ENCODE results near the gene PHOSPHO1.
A peak's percentile ranks its signal among the peaks of the same experiment; 100 is the strongest.

PHOSPHO1 gene

DNA sequence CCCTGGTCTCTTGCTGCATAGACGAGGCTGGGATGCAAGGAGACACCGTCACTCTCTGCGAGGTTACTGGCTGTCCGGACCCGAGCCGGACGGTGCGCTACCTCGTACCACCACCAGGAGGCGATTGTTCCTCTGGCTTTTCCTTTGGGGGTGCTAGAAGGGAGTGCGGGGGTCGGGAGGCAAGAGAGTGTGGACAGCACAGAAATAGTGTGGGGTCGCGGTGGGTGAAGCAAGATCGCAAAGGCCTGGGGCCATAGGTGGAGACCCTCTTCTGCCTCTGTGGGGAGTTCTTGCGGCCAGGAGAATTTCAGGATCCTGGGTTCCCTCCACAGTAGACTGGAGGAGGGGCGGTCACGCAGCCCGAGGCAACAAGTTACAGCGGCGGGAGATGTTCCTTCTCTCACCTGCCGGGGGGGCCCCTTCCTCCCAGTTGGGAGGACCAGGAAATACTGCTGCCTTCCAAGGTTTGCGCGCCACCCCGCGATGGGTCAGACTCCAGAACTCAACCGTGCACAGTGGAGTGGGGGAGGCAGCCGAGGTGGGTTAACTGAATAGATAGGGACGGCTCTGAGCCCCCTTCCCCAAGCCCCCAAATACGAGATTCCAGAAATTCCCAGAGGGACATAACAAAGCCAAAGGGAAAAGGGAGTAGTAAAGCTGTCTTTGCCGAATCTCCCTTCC is 6.9 kb downstream of the PHOSPHO1 start:
- Histone ChIP-seq H3F3A (ENCODE audit: insufficient read depth, low read length) (no peaks in the 10 kb centered on the region), H3K9me2 (replicated peaks; ENCODE audit: insufficient read depth, low read length) (no peaks in the 10 kb centered on the region), H3K27ac (ENCODE audit: low read length) (no peak overlapping the region), H3K27me3 (replicated peaks; ENCODE audit: insufficient read depth, low read length) (peaks cover 74% of the 10 kb centered on the region), H4K20me1 (ENCODE audit: insufficient read depth, low read length) (no peaks in the 10 kb centered on the region), H3K9ac (ENCODE audit: low read length) (no peak overlapping the region), H3K4me3 (ENCODE audit: low read length) (peak overlapping the region; percentile 64), H3K79me2 (ENCODE audit: low read length) (no peaks in the 10 kb centered on the region), H3K36me3 (replicated peaks; ENCODE audit: insufficient read depth, low read length) (no peaks in the 10 kb centered on the region), H3K9me3 (replicated peaks; ENCODE audit: insufficient read depth, low read length) (no peaks in the 10 kb centered on the region), H3K4me1 (ENCODE audit: low read length) (no peaks in the 10 kb centered on the region; the same call in 1 of the 2 replicates), H3K4me2 (ENCODE audit: low read depth, low read length) (peak overlapping the region; percentile 96), H2AFZ (ENCODE audit: low read length) (peak overlapping the region; percentile 59)
- TF ChIP-seq EZH2phosphoT487 (IDR thresholded peaks at IDR 0.05; ENCODE audit: low read length), result no peak
- TF ChIP-seq, protein P1, sequence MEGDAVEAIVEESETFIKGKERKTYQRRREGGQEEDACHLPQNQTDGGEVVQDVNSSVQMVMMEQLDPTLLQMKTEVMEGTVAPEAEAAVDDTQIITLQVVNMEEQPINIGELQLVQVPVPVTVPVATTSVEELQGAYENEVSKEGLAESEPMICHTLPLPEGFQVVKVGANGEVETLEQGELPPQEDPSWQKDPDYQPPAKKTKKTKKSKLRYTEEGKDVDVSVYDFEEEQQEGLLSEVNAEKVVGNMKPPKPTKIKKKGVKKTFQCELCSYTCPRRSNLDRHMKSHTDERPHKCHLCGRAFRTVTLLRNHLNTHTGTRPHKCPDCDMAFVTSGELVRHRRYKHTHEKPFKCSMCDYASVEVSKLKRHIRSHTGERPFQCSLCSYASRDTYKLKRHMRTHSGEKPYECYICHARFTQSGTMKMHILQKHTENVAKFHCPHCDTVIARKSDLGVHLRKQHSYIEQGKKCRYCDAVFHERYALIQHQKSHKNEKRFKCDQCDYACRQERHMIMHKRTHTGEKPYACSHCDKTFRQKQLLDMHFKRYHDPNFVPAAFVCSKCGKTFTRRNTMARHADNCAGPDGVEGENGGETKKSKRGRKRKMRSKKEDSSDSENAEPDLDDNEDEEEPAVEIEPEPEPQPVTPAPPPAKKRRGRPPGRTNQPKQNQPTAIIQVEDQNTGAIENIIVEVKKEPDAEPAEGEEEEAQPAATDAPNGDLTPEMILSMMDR (IDR thresholded peaks at IDR 0.05; ENCODE audit: low read length), result peak; percentile 89
- peak; percentile 42 for DNase-seq

DNA sequence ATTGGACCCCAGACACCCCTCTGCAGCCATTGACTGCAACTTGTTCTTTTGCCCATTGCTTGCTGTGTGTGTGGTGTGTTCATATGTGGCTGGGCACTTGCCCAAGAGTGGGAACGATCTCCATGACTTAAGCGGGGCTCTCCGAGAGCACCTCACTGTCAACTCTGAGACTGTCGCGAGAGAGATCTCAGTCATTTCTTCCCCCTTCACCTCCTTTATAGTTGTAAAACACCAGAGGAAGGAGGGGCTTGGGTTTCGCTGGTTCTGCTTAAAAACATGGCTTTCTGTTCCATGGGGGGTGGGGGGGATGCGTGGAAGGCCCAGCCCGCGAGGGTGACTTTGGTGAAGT is 7.4 kb downstream of the PHOSPHO1 start:
- H3F3A ChIP-seq (ENCODE audit: insufficient read depth, low read length), result no peaks in the 10 kb centered on the region
- no peaks in the 10 kb centered on the region for H4K20me1 ChIP-seq (ENCODE audit: insufficient read depth, low read length)
- H3K27ac ChIP-seq (ENCODE audit: low read length), result no peak overlapping the region
- H3K4me1 ChIP-seq (ENCODE audit: low read length), result no peaks in the 10 kb centered on the region; the same call in 1 of the 2 replicates
- H3K4me2 ChIP-seq (ENCODE audit: low read depth, low read length), result peak overlapping the region; percentile 96; the same call in 1 of the 2 replicates
- no peaks in the 10 kb centered on the region for H3K36me3 ChIP-seq (replicated peaks; ENCODE audit: insufficient read depth, low read length)
- no peaks in the 10 kb centered on the region for H3K9me3 ChIP-seq (replicated peaks; ENCODE audit: insufficient read depth, low read length)
- H3K9me2 ChIP-seq (replicated peaks; ENCODE audit: insufficient read depth, low read length), result no peaks in the 10 kb centered on the region
- H3K79me2 ChIP-seq (ENCODE audit: low read length), result no peaks in the 10 kb centered on the region
- TF ChIP-seq EZH2phosphoT487 (IDR thresholded peaks at IDR 0.05; ENCODE audit: low read length) (no peak), EZH2 (optimal IDR thresholded peaks at IDR 0.05; ENCODE audit: low read depth, low read length) (no peak)
- TF ChIP-seq, protein P1 (IDR thresholded peaks at IDR 0.05; ENCODE audit: low read length), result no peak
- DNase-seq, result no peak
- peaks cover 71% of the 10 kb centered on the region for H3K27me3 ChIP-seq (replicated peaks; ENCODE audit: insufficient read depth, low read length)
- H3K9ac ChIP-seq (ENCODE audit: low read length), result no peak overlapping the region
- H3K4me3 ChIP-seq (ENCODE audit: low read length), result peak overlapping the region; percentile 64
- peak overlapping the region; percentile 59; the same call in 1 of the 2 replicates for H2AFZ ChIP-seq (ENCODE audit: low read length)

DNA sequence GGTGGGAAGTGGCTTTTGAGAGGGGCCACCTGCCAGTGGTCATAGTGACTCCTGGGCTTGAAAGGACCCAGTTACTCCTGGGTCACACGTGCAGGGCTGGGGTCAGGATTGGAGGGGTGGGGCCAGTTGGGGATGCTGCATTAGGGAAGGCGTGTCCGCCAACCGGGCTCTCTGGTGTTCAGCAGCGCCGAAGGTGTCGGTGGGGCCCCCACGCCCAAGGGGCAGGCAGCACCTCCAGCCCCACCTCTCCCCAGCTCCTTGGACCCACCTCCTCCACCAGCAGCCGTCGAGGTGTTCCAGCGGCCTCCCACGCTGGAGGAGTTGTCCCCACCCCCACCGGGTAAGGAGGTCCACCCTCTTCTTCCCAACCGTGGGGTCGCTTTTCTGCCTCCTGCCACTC is 10.6 kb downstream of the PHOSPHO1 start:
- no peaks in the 10 kb centered on the region for H3F3A ChIP-seq (ENCODE audit: insufficient read depth, low read length)
- H2AFZ ChIP-seq (ENCODE audit: low read length), result no peak overlapping the region
- H3K27ac ChIP-seq (ENCODE audit: low read length), result no peak overlapping the region
- no peak overlapping the region for H3K4me2 ChIP-seq (ENCODE audit: low read depth, low read length)
- no peak overlapping the region for H3K9ac ChIP-seq (ENCODE audit: low read length)
- no peaks in the 10 kb centered on the region for H3K79me2 ChIP-seq (ENCODE audit: low read length)
- TF ChIP-seq EZH2 (optimal IDR thresholded peaks at IDR 0.05; ENCODE audit: low read depth, low read length) (no peak), EZH2phosphoT487 (IDR thresholded peaks at IDR 0.05; ENCODE audit: low read length) (no peak)
- TF ChIP-seq, protein P1 (IDR thresholded peaks at IDR 0.05; ENCODE audit: low read length), result no peak; the same call in 1 of the 2 replicates
- H3K4me1 ChIP-seq (ENCODE audit: low read length), result no peaks in the 10 kb centered on the region; the same call in 1 of the 2 replicates
- DNase-seq, result no peak
- H4K20me1 ChIP-seq (ENCODE audit: insufficient read depth, low read length), result no peaks in the 10 kb centered on the region
- H3K9me3 ChIP-seq (replicated peaks; ENCODE audit: insufficient read depth, low read length), result no peaks in the 10 kb centered on the region
- peaks cover 54% of the 10 kb centered on the region for H3K27me3 ChIP-seq (replicated peaks; ENCODE audit: insufficient read depth, low read length)
- no peaks in the 10 kb centered on the region for H3K9me2 ChIP-seq (replicated peaks; ENCODE audit: insufficient read depth, low read length)
- no peak overlapping the region for H3K4me3 ChIP-seq (ENCODE audit: low read length)
- no peaks in the 10 kb centered on the region for H3K36me3 ChIP-seq (replicated peaks; ENCODE audit: insufficient read depth, low read length)
